GM15510 (cell line): Measurements from ENCODE around the gene ARHGAP8.

Experiments used
- POLR2A ChIP-seq: IDR thresholded peaks from 3 replicates; pipeline ENCODE4 v1.6.1; 2011; ENCODE audit warnings: borderline replicate concordance; ENCODE audit not compliant: insufficient read length; ENCODE audit errors: extremely low read depth

Gene ARHGAP8

GRCh38 chr22:44752285-44753188, at the start of gene ARHGAP8:
Gene ARHGAP8 (plus strand): TSS chr22:44752575. CDS start chr22:44786528, 33,953 bp downstream.
- no peak for TF ChIP-seq POLR2A

DNA sequence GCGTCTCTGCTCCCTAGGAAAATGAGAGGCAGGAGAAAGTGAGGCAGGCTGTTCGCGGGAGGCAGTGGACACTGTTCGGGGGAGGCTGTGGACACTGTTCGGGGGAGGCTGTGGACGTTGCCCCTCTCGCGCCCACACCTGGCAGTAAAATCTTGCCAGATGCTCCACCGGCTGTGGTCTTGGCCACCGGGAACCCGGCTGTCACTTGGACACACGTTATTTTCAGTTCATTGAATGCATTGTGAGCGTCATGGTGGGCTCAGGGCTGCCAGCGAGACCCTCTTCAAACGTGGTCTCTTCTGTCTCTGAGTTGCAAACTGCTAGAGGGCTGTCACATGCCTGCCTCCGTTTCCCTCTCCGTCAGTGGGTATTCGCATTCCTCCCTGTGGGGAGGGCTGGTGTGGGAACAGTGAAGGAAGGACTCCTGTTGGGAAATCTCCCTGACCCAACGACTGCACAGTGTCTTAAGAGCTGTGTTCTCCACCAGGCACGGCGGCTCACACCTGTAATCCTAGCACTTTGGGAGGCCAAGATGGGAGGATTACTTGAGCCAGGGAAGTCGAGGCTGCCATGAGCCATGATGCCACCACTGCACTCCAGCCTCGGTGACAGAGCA, 49.0 kb upstream of the ARHGAP8 start:
- TF ChIP-seq POLR2A = no peak

- TF ChIP-seq POLR2A = no peak
These were observed 48.0 kb upstream of the ARHGAP8 start for GRCh38 chr22:44704159-44705021.

DNA sequence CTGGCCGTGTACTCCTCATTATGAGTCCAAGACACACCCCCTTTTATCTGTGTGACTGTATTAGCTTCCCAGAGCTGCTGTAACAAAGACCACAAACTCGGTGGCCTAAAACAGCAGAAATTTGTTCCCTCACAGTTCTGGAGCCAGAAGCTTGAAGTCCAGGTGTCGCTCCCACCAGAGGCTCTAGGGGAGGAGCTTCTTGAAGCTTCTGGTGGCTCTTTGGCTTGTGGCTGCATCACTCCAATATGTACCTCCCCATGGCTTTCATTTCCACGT, 47.4 kb upstream of the ARHGAP8 start:
- TF ChIP-seq POLR2A = no peak

GRCh38 chr22:44706488-44706887, 45.9 kb upstream of the ARHGAP8 start:
- no peak for TF ChIP-seq POLR2A

DNA sequence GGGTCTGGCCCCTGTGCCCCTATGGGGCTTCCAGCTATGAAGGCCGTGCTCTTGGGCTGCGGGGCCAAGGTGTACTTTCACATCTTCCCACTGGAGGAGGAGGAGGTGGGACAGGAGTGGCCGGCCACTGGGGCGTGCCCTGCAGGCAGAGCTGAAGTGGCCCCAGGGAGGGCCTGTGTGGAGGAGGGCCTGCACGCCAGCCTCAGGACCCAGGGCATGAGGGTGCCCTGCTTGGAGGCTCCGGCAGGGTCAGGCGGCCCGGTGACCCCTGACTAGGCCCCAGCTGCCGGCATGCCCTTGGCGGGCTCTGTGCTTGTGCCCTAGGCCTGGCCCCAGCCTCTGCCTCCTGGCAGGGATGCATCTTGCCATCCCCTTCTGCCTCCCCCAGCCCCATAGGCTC, 45.2 kb upstream of the ARHGAP8 start:
- no peak for TF ChIP-seq POLR2A

- no peak for TF ChIP-seq POLR2A
These were observed 44.6 kb upstream of the ARHGAP8 start for GRCh38 chr22:44707752-44708151.

GRCh38 chr22:44709881-44710392, 42.4 kb upstream of the ARHGAP8 start:
- no peak for TF ChIP-seq POLR2A

- TF ChIP-seq POLR2A = no peak
These were observed 41.7 kb upstream of the ARHGAP8 start for GRCh38 chr22:44710474-44711240.

DNA sequence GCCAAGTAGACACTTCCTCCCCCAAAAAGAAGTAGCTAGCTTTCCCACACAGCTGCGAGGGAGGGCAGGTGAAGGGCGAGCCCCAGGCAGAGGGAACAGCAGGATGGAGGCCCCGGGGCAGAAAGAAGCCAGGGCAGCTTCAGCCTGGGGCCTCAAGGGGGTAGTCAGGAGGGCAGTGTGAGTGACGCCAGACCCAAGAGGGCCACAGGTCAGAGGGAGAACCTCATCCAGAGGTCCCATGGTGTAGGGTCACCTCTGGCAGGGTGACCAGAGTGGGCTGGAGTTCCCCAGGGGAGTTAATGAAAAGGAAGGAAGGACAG, 41.2 kb upstream of the ARHGAP8 start:
- no peak for TF ChIP-seq POLR2A

DNA sequence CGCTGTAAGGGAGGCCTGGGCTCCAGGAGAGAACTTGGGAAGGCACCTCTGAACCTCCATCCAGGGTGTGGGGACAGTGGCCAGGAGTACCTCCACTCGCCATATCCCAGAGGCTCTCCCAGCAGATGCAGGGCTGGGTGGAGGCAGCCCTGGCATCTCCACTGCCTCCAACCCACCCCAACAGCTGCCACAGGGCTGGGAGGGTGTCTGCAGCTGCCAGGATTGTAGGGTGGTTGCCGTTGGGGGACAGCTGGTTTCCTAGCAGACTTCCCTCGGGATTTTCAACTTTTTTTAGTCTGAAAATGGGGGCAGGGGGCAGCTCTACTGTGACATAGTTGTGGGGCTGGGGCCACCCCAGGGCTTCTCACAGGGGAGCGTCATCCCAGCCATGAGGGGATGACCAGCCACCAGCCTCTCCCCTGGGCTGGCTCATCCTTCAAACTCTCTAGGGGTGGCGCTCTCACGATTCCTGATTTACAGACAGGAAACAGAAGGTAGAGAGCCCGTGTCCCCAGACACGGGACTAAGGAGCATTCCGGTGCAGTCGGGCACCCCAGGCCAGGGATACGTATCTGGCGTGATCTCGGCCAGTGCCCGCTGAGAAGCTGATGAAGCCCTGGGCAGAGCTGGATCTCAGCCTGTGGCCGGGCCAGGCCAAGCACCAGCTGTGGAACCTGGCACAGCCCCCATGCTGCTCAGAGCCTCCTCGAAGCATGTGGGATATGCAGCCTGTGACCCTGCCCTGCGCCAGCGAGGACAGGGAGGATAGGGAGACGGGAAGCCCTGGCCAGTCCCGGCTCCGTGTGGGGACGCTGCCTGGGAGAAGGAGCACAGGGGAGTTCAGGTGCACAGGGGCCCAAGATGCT, 40.5 kb upstream of the ARHGAP8 start:
- no peak for TF ChIP-seq POLR2A

GRCh38 chr22:44712962-44713361, 39.4 kb upstream of the ARHGAP8 start:
- no peak for TF ChIP-seq POLR2A

- no peak for TF ChIP-seq POLR2A
These were observed 37.5 kb upstream of the ARHGAP8 start for GRCh38 chr22:44714703-44715350.
